ENCODE measurements around the gene MCOLN1.

The MCOLN1 gene

DNA sequence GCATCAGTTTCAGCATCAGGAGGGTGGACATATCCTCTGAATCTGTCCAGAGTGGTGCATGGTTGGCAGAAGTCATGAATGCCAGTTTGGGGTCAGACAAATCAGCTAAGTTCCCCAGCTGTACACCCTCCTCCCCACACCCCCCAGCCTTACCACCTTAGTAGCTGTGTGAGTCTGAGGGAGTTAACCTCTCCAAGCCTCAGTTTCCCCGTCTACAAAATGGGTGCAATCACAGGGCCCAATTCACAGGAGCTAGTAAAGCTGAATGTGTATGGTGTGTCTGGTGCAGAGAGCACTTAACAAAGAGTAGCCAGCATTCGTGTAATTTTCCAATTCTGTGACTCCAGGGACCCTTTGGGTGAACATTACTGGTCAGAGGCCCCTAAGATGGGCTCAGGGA is 19.9 kb upstream of the MCOLN1 start:
- no peak for DNase-seq (ENCODE audit: low read depth)

DNA sequence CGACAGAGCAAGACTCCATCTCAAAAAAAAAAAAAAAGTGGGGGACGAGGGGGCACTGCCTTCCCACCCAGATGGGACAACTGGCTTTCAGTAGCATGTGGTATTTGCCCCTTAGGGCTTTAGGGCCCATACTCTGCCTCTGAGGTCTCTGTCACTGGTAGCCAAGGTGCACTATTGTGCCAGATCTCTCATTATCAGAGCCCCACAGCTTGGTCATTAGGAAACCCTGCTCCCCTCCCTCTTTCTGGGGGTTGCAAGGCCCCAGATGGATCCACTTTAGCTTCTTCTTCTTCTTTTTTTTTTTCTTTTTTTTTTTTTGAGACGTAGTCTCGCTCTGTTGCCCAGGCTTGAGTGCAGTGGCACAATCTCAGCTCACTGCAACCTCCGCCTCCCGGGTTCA is 17.7 kb upstream of the MCOLN1 start:
- DNase-seq (ENCODE audit: low read depth), result no peak

- DNase-seq (ENCODE audit: low read depth), result no peak
Observed at GRCh38 chr19:7505288-7505681, 17.1 kb upstream of the MCOLN1 start.

DNA sequence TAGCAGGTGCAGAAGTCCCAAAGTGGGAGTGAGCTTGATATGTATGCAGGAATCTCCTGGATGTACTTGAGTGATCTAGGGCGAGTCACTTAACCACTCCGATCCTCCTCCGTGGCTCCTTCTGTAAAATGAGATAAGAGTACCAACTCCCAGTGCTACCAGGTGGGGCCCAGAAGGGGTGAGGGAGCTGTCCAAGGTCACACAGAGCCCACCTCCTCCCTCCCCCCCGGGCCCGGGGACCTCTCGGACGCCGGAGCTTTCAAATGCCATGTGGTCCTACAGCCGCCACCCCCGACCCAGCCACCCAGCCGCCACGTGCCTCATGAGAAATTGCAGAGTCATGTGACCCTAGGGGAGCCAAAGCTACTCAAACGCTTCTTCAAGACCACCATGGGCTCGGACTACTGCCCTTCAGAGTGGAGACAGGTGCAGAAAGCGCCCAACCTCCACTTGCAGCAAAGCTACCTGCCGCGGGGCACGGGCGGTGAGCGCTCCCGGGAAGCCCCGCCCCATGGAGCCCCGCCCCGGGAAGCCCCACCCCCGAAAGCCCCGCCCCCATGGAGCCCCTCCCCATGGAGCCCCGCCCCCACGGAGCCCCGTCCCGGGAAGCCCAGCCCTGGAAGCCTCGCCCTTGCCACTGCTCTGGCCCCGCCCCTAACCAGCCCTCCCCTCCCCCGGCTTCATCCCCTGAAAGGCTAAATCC is 16.6 kb upstream of the MCOLN1 start:
- no peak for DNase-seq (ENCODE audit: low read depth)

GRCh38 chr19:7506385-7507328 is 15.8 kb upstream of the MCOLN1 start:
- DNase-seq (ENCODE audit: low read depth), result no peak

GRCh38 chr19:7507884-7508283 is 14.5 kb upstream of the MCOLN1 start:
- DNase-seq (ENCODE audit: low read depth), result peak; percentile 55

DNA sequence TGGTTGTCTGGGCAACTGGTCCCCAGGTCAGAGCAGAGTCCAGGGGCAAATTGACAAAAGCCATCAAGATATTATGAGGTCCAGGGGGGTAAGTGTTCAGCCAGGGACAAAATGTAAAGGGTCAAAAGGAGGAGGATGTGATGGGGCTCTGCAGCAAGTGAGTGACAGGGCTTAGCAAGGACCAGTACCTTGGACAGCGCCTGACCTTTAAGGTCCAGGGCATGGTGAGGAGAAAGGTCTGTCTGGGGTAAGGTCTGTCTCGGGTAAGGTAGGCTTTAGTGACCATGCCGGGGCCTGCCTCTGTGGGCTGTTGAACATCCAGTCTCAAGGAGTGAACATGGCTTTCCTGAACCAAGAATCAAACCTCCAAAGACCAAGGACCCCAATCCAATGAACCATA is 12.8 kb upstream of the MCOLN1 start:
- DNase-seq (ENCODE audit: low read depth), result no peak

- DNase-seq (ENCODE audit: low read depth), result no peak
Observed at GRCh38 chr19:7512400-7512851, 10.0 kb upstream of the MCOLN1 start.

- no peak for DNase-seq (ENCODE audit: low read depth)
Observed at GRCh38 chr19:7513809-7514642, 8.4 kb upstream of the MCOLN1 start.

DNA sequence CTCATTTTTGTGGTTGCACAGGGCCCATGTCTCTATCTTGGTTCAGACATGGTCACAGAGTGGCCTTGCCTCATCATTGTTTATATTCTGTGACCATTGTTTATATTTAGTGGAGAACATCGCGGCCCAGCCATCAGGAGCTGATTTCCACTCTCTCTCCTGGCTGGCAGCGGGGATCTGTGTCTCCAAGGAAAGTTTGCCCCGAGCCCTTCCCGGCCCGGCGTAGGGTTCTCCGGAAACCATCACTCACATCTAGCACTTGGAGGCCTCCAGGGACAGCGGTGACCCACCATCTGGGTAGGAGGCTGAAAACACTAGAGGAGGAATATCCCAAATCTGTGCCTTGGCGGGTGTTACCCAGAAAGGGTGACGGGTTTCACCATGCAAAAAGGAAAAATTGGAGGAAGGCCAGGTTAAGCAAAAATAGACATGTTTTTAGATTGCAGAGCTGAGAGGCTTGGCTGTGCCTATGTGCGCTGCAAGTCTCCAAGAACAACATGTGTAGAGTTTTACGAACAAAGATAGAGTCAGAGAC is 7.2 kb upstream of the MCOLN1 start:
- DNase-seq (ENCODE audit: low read depth), result no peak

DNA sequence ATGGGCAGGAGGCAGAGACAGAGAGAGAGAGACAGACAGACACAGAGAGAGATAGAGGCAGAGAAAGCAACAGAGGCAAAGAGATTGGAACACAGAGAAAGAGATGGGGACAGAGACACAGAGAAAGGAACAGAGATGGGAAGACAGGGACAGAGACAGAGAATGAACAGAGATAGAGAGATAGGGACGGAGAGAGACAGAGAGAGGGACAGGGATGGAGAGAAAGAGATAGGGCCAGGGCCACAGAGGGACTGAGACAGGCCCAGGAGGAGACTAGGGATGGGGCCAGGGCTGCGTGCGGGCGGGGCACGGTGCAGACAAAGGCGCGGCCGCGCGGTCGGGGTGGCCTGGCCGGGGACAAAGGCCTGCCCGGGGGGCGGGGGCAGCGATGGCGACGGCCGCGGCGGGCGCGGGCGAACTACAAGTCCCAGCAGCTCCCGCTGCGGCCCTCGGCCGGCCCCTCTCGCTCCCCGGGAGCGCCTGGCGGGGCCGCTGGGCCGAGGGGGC is 6.7 kb upstream of the MCOLN1 start, which contains the start of gene ZNF358:
Gene ZNF358, plus strand, starts transcription at position 459 of the 507 bp plus-strand sequence. CDS start 3,140 bp downstream, outside the sequence.
- no peak for DNase-seq (ENCODE audit: low read depth)

GRCh38 chr19:7516333-7516732 is 6.1 kb upstream of the MCOLN1 start:
- DNase-seq (ENCODE audit: low read depth), result no peak

- no peak for DNase-seq (ENCODE audit: low read depth)
Observed at GRCh38 chr19:7516878-7517277, 5.5 kb upstream of the MCOLN1 start.

DNA sequence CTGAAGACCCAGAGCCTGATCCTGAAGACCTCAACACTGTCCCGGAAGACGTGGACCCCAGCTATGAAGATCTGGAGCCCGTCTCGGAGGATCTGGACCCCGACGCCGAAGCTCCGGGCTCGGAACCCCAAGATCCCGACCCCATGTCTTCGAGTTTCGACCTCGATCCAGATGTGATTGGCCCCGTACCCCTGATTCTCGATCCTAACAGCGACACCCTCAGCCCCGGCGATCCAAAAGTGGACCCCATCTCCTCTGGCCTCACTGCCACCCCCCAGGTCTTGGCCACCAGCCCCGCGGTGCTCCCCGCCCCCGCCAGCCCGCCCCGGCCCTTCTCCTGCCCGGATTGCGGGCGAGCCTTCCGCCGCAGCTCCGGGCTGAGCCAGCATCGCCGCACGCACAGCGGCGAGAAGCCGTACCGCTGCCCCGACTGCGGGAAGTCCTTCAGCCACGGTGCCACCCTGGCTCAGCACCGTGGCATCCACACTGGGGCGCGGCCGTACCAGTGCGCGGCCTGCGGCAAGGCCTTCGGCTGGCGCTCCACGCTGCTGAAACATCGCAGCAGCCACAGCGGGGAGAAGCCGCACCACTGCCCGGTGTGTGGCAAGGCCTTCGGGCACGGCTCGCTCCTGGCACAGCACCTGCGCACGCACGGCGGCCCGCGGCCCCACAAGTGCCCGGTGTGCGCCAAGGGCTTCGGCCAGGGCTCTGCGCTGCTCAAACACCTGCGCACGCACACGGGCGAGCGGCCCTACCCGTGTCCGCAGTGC is 2.9 kb upstream of the MCOLN1 start:
- DNase-seq (ENCODE audit: low read depth), result no peak

- DNase-seq (ENCODE audit: low read depth), result no peak
Observed at GRCh38 chr19:7520131-7521051, 2.0 kb upstream of the MCOLN1 start.

- DNase-seq (ENCODE audit: low read depth), result no peak
Observed at GRCh38 chr19:7521551-7522071, 813 bp upstream of the MCOLN1 start.

DNA sequence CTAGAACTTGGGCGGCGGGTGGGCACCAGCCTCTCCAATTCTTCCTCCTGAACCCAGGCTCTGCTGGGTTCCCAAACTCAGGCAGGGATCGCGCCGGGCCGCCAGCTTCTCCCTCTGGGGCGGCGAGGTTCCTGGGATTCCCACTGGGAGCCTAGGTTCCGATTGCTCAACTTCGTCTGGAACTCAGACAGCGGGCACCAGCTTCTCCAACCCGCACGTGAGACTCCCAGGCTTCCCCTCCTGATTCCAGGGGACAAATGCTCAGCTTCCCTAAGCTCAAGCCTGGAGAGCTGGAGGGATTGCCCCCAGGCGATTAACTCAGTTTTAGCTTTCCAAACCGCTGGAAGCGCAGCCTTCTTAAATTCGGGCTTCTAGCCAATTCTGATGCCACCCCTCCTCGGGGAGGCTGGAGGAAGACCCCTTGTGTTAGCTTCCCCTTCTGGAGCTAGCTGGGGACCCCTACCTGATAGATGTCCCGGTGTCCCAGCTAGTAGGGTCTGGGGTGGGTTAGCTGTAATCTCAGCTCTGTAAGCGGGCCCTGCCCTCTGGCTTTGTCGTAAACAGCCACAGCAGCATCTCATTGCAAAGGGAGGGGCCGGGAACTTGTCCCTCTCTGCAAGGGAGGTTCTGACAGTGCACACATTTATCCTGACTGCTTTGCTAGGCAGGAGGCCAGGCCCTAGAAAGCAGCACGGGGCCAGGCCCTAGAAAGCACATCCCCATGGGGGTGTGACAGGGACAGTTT is 671 bp downstream of the MCOLN1 start:
- no peak for DNase-seq (ENCODE audit: low read depth)

- DNase-seq (ENCODE audit: low read depth), result no peak
Observed at GRCh38 chr19:7524523-7524922, 2.1 kb downstream of the MCOLN1 start.

Data from non-pigmented ciliary epithelial cell (primary cell).